ENCODE results near the gene NMBR.

GRCh38 chr6:142174703-142175102 lies 27.8 kb upstream of the NMBR start:
- TF ChIP-seq CTCF (IDR thresholded peaks at IDR 0.05) (no peak), EZH2 (IDR thresholded peaks at IDR 0.05; ENCODE audit: borderline replicate concordance, insufficient read depth, low read depth, low read length, poor library complexity, severe bottlenecking) (no peak)
